A673 (cell line): ENCODE data around the gene FHIT.

Experiments used
- EZH2 ChIP-seq: fragments of 200-600 bp; sonication (generic); IDR thresholded peaks from 2 replicates; pipeline ENCODE4 v1.6.1; 2017; ENCODE audit warnings: borderline replicate concordance, low read depth, mild to moderate bottlenecking, mixed read lengths, antibody characterized with exemption, low read length; ENCODE audit not compliant: poor library complexity, severe bottlenecking
- TF ChIP-seq, protein P1 (sequence below): fragments of 300-800, 200-600 bp; sonication (generic); conservative IDR thresholded peaks from 2 replicates; pipeline ENCODE4 v1.5.1; 2017; ENCODE audit warnings: low read depth, mild to moderate bottlenecking, antibody characterized with exemption, low read length, moderate library complexity, mixed read lengths

DNA sequence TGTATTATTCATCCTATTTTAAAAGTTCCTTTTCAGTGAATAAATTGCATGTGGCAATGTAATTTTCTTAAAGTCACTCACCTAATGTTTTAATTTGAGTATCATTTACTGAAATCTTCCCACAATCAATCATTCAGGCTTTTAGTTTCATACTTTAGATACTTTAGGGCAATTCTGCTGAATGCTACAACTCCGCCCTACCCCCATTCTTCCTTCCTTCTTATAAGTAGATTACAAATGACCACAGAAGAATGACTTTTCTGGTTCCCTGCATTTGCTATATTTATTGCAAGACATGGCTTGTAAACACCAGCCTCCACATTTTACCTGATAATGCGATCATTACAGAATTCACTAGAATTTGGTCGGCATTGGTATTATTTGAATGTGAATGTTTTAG, 1061.9 kb downstream of the FHIT start:
- TF ChIP-seq, protein P1, sequence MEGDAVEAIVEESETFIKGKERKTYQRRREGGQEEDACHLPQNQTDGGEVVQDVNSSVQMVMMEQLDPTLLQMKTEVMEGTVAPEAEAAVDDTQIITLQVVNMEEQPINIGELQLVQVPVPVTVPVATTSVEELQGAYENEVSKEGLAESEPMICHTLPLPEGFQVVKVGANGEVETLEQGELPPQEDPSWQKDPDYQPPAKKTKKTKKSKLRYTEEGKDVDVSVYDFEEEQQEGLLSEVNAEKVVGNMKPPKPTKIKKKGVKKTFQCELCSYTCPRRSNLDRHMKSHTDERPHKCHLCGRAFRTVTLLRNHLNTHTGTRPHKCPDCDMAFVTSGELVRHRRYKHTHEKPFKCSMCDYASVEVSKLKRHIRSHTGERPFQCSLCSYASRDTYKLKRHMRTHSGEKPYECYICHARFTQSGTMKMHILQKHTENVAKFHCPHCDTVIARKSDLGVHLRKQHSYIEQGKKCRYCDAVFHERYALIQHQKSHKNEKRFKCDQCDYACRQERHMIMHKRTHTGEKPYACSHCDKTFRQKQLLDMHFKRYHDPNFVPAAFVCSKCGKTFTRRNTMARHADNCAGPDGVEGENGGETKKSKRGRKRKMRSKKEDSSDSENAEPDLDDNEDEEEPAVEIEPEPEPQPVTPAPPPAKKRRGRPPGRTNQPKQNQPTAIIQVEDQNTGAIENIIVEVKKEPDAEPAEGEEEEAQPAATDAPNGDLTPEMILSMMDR = no peak
- TF ChIP-seq EZH2 = no peak
